NCI-H82 treated with DMSO at 0.1 percent for 48 hours (cell line): Measurements from ENCODE around the gene KLF1.
A peak's percentile ranks its signal among the peaks of the same experiment; 100 is the strongest.
"Not testable (repeated sequence)": the region's sequence is repeated elsewhere in the genome, so short reads cannot be mapped to it uniquely, and the experiment has no call there.

Experiments
- DNase-seq: peaks from one replicate; lab custom pipeline; 2025; ENCODE audit not compliant: unreplicated experiment; lab: John Stamatoyannopoulos, UW

KLF1 gene

GRCh38 chr19:12891553-12892021 is 4.6 kb upstream of the KLF1 start:
- no peak for DNase-seq

GRCh38 chr19:12890787-12891552 is 4.0 kb upstream of the KLF1 start, which contains the start of gene GCDH:
Gene GCDH (plus strand): TSS chr19:12891160. CDS start chr19:12891305, 145 bp downstream.
- DNase-seq: peak; percentile 100

GRCh38 chr19:12890299-12890786 is 3.3 kb upstream of the KLF1 start:
- DNase-seq: not testable (repeated sequence)

GRCh38 chr19:12888006-12888603 is 1.1 kb upstream of the KLF1 start:
- DNase-seq: no peak

- DNase-seq: no peak
Measured at GRCh38 chr19:12886651-12886968, 391 bp downstream of the KLF1 start.

- no peak for DNase-seq
Measured at GRCh38 chr19:12885749-12886650, 1.0 kb downstream of the KLF1 start.

- no peak for DNase-seq
Measured at GRCh38 chr19:12884926-12885748, 1.9 kb downstream of the KLF1 start.

- no peak for DNase-seq
Measured at GRCh38 chr19:12884627-12884925, 2.4 kb downstream of the KLF1 start.

- no peak for DNase-seq
Measured at GRCh38 chr19:12884202-12884601, 2.8 kb downstream of the KLF1 start.

GRCh38 chr19:12882589-12882988 is 4.4 kb downstream of the KLF1 start:
- no peak for DNase-seq

- peak; percentile 94 for DNase-seq
Measured at GRCh38 chr19:12881172-12881808, 5.7 kb downstream of the KLF1 start, which contains the start of gene DNASE2. Gene DNASE2 (minus strand): TSS chr19:12881449. CDS start chr19:12881375, 74 bp downstream.

GRCh38 chr19:12880551-12881171 is 6.3 kb downstream of the KLF1 start:
- no peak for DNase-seq

GRCh38 chr19:12875086-12875485 is 11.9 kb downstream of the KLF1 start:
- DNase-seq: no peak

GRCh38 chr19:12873891-12874745 is 12.9 kb downstream of the KLF1 start:
- no peak for DNase-seq

GRCh38 chr19:12872941-12873890 is 13.8 kb downstream of the KLF1 start:
- DNase-seq: no peak

- no peak for DNase-seq
Measured at GRCh38 chr19:12872255-12872654, 14.7 kb downstream of the KLF1 start.

GRCh38 chr19:12871681-12872080 is 15.3 kb downstream of the KLF1 start:
- DNase-seq: no peak
